Nephron progenitor cell (in vitro differentiated cells): Measurements from ENCODE around the gene SMYD1.

Source experiments
- DNase-seq: peaks from one replicate; pipeline ENCODE4 v3.0.0; 2021
- H3K27ac Mint-ChIP-seq: 2 replicates; pipeline ENCODE4 v1.8.0; 2021; ENCODE audit warnings: mild to moderate bottlenecking, moderate library complexity, mixed read lengths
- H3K27me3 Mint-ChIP-seq: 2 replicates; pipeline ENCODE4 v1.8.0; 2021; ENCODE audit warnings: mild to moderate bottlenecking, low read depth, mixed read lengths; ENCODE audit not compliant: poor library complexity
- H3K36me3 Mint-ChIP-seq: 2 replicates; pipeline ENCODE4 v1.8.0; 2021; ENCODE audit warnings: low read depth, mixed read lengths
- H3K4me1 Mint-ChIP-seq: 2 replicates; pipeline ENCODE4 v1.8.0; 2021; ENCODE audit warnings: mixed read lengths
- H3K4me3 Mint-ChIP-seq: 2 replicates; pipeline ENCODE4 v1.8.0; 2021; ENCODE audit warnings: mild to moderate bottlenecking, moderate library complexity, mixed read lengths
- H3K9me3 Mint-ChIP-seq: 2 replicates; pipeline ENCODE4 v1.8.0; 2021; ENCODE audit warnings: mild to moderate bottlenecking, moderate library complexity, mixed read lengths
- CTCF ChIP-seq: fragments of 200-600 bp; sonication (generic); IDR thresholded peaks from 2 replicates; pipeline ENCODE4 v1.5.0; 2021; ENCODE audit warnings: antibody characterized with exemption

SMYD1 gene

DNA sequence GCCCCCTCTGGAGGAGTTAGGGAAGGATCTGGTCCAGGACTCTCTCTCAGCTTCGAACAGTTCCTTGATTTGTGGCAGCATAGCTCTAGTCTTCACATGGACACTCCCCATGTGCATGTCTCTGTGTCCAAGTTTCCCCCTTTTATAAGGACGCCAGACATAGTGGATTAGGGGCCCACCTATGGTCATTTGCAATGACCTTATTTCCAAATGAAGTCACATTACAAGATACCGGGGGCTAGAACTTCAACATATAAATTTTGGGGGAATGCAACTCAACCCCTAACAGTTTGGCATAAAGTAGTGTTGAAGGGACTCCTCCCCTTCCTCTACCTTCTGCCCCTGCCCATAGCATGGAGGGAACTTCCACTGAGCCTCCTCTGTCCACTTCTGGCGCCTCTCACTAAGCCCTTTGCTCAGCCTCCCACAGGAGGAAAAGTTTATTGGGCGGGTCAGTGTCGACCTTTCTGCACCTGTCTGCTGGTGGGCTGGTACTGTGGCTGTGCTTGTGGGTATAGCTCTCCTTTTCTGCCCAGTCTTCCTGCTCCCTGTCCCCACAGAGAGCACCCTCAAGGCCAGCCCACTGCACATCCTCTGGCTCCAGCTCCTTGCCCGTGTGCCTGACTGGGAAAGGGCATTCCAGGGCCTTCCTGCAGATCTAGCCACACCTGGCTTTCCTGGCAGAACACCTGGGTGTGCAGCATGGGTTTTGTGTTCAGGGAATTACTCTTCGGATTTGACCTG, 54.7 kb downstream of the SMYD1 start:
- Mint-ChIP-seq H3K36me3 (no peaks in the 10 kb centered on the region), H3K4me1 (no peaks in the 10 kb centered on the region), H3K9me3 (no peaks in the 10 kb centered on the region), H3K27ac (no peak overlapping the region), H3K27me3 (peaks cover 37% of the 10 kb centered on the region), H3K4me3 (no peak overlapping the region)
- no peak for TF ChIP-seq CTCF
- DNase-seq, result no peak

- no peak for TF ChIP-seq CTCF
- Mint-ChIP-seq H3K9me3 (no peaks in the 10 kb centered on the region), H3K27me3 (peaks cover 32% of the 10 kb centered on the region), H3K27ac (no peak overlapping the region), H3K4me1 (no peaks in the 10 kb centered on the region), H3K4me3 (no peak overlapping the region), H3K36me3 (no peaks in the 10 kb centered on the region)
- DNase-seq, result no peak
Observed at GRCh38 chr2:88123164-88123974, 55.7 kb downstream of the SMYD1 start.

GRCh38 chr2:88123975-88124917, 56.6 kb downstream of the SMYD1 start:
- H3K4me3 Mint-ChIP-seq, result no peak overlapping the region

GRCh38 chr2:88125344-88125923, 57.8 kb downstream of the SMYD1 start:
- H3K27me3 Mint-ChIP-seq, result peaks cover 31% of the 10 kb centered on the region
- H3K27ac Mint-ChIP-seq, result no peak overlapping the region
- H3K4me3 Mint-ChIP-seq, result no peak overlapping the region
- H3K4me1 Mint-ChIP-seq, result peaks cover 6% of the 10 kb centered on the region
- TF ChIP-seq CTCF, result no peak
- H3K9me3 Mint-ChIP-seq, result no peaks in the 10 kb centered on the region
- no peaks in the 10 kb centered on the region for H3K36me3 Mint-ChIP-seq
- no peak for DNase-seq

More at GRCh38 chr2:88123975-88124917, 56.6 kb downstream of the SMYD1 start:
- Mint-ChIP-seq H3K36me3 (no peaks in the 10 kb centered on the region), H3K4me1 (no peaks in the 10 kb centered on the region), H3K27me3 (peaks cover 29% of the 10 kb centered on the region), H3K27ac (no peak overlapping the region), H3K9me3 (no peaks in the 10 kb centered on the region)
- DNase-seq, result no peak
- TF ChIP-seq CTCF, result no peak

- Mint-ChIP-seq H3K9me3 (no peaks in the 10 kb centered on the region), H3K36me3 (no peaks in the 10 kb centered on the region), H3K27me3 (peaks cover 37% of the 10 kb centered on the region), H3K27ac (no peak overlapping the region), H3K4me1 (peaks cover 6% of the 10 kb centered on the region), H3K4me3 (no peak overlapping the region)
- DNase-seq, result no peak
- TF ChIP-seq CTCF, result no peak
Observed at GRCh38 chr2:88125924-88126771, 58.5 kb downstream of the SMYD1 start.
